ENCODE data around the gene KIAA0513.

DNA sequence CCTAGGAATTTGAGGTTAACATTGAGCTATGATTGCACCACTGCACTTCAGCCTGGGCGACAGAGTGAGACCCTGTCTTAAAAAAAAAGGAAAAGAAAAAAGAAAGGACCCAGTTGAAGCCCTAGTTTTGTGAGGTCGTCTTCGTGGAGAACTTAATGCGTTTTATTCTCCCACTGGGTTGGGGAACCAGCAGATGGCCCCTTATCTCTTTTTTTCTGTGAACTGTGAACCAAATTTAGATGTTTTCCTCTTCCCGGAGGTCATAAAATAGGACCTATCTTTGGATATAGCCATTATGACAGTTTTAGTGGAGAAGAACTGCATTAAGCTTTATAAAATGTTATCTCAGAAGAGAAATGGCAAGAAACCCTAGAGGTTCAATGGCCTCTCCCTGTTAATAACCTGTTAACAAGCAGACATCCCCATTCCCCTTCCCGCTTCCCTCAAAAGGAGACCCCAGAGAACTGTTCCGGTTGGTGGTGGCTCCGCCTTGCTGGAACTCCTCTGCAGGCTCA, 23.5 kb downstream of the KIAA0513 start:
- TF ChIP-seq, protein P1, sequence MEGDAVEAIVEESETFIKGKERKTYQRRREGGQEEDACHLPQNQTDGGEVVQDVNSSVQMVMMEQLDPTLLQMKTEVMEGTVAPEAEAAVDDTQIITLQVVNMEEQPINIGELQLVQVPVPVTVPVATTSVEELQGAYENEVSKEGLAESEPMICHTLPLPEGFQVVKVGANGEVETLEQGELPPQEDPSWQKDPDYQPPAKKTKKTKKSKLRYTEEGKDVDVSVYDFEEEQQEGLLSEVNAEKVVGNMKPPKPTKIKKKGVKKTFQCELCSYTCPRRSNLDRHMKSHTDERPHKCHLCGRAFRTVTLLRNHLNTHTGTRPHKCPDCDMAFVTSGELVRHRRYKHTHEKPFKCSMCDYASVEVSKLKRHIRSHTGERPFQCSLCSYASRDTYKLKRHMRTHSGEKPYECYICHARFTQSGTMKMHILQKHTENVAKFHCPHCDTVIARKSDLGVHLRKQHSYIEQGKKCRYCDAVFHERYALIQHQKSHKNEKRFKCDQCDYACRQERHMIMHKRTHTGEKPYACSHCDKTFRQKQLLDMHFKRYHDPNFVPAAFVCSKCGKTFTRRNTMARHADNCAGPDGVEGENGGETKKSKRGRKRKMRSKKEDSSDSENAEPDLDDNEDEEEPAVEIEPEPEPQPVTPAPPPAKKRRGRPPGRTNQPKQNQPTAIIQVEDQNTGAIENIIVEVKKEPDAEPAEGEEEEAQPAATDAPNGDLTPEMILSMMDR (conservative IDR thresholded peaks at IDR 0.05): no peak
- TF ChIP-seq ZFX (IDR thresholded peaks at IDR 0.05): no peak
